Psoas muscle (tissue), 8 donors: Measurements from ENCODE around the gene PCSK7. TPM values are rescaled to one million over a fixed set of nuclear protein-coding genes. Genes with fewer than 3 reads are reported as not detected.

Experiments used
- ATAC-seq, 4 donors: fragments of 200-7000 bp; cut with Tn5 transposase; one replicate each; pipeline ENCODE4 v1.9.1; 2020; ENCODE audit warnings: moderate library complexity in 3 of 4, mild to moderate bottlenecking in 2 of 4
- DNase-seq, 2 donors: peaks; one replicate each; pipeline ENCODE4 v3.0.0-alpha.2; 2020
- H3K27ac ChIP-seq: fragments of 200-600 bp; one replicate; pipeline ENCODE4 v1.8.0; 2022
- H3K27me3 ChIP-seq, 3 donors: fragments of 200-600 bp in 1 of 3; one replicate each; pipeline versions ENCODE4 v1.6.1 to v1.8.0; 2013 to 2022; ENCODE audit warnings: low read length in 2 of 3, mild to moderate bottlenecking in 2 of 3, moderate library complexity in 1 of 3; ENCODE audit not compliant: insufficient read depth in 3 of 3
- H3K36me3 ChIP-seq, 2 donors: fragments of 200-600 bp in 1 of 2; one replicate each; pipeline versions ENCODE4 v1.6.1 to v1.8.0; 2013 to 2022; ENCODE audit warnings: low read depth in 1 of 2, mild to moderate bottlenecking in 1 of 2, moderate library complexity in 1 of 2; ENCODE audit not compliant: insufficient read depth in 1 of 2
- H3K4me1 ChIP-seq: fragments of 200-600 bp; one replicate; pipeline ENCODE4 v1.8.0; 2022
- H3K4me3 ChIP-seq: fragments of 200-600 bp; one replicate; pipeline ENCODE4 v1.8.0; 2022; ENCODE audit warnings: mild to moderate bottlenecking
- H3K9me3 ChIP-seq: fragments of 200-600 bp; one replicate; pipeline ENCODE4 v1.8.0; 2022
- CTCF ChIP-seq: fragments of 200-600 bp; IDR thresholded peaks from one replicate; pipeline ENCODE4 v1.8.0; 2022; ENCODE audit warnings: antibody characterized with exemption
- WGBS, 3 donors: extraction: QIAGEN DNeasy Blood & Tissue Kit; methylation state at CpG; one replicate each; pipeline versions ENCODE4 v1.1.6 to v1.1.7; 2013; 5-methylcytosine and 5-hydroxymethylcytosine counted together
- intact Hi-C, 2 donors: fragments of 100-400 bp; cut with DNase I; formaldehyde crosslinking; loops; one replicate each; pipeline versions ENCODE4 v1.11.0 to v1.14.2; 2022
- polyA plus RNA-seq, 3 donors: library from polyadenylated mRNA; stranded (reverse); fragments of 200-250 nt; gene quantifications; one replicate each; pipeline ENCODE4 v1.2.3, GENCODE V29; 2013
- total RNA-seq, 4 donors: library from RNA; stranded (reverse); fragmentation: NEBNext Ultra II Directional in 2 of 4; extraction: Animal tissue kit (Norgen Biotek cat#: 25700) in 2 of 4; gene quantifications; one replicate each; pipeline versions ENCODE4 v1.2.1 to v1.2.4, GENCODE V29; 2021 to 2023
- donor health status: healthy with polysubstance abuse.
- donor health status: DM: no; HTN: no; CAD: no; lungs with moderate emphysema.
- donor health status: Bipolar disorder and iron deficiency.
- donor health status: healthy.
- donor health status: DM: yes; HTN: yes; CAD: no.
- donor health status: DM: no; HTN: no; CAD: no.
- donor health status: DM: no; HTN: no; CAD: no.
- donor health status: DM: yes; HTN: yes; CAD: no.

The PCSK7 gene
- total and polyA plus RNA-seq, 7 donors: 9.9 to 23.6 (median 17.5) TPM

GRCh38 chr11:117194267-117194666 lies 37.6 kb downstream of the PCSK7 start:
- no peak for TF ChIP-seq CTCF
- 31 to 62% (median 32%) methylated on average over 5 of the region's 5 CpGs for WGBS, 3 donors
- ATAC-seq (peak; percentile 36 to 85 (median 54)), DNase-seq (peak in 1 of 2 donors; percentile 56)
- intact Hi-C loops: no loop called here
- no peak overlapping the region for H3K4me3 ChIP-seq
- H3K36me3 ChIP-seq: peaks cover 0 to 64% of the 10 kb centered on the region in 2 donors
- no peaks in the 10 kb centered on the region for H3K4me1 ChIP-seq
- no peaks in the 10 kb centered on the region for H3K27me3 ChIP-seq
- H3K27ac ChIP-seq: no peak overlapping the region
- no peaks in the 10 kb centered on the region for H3K9me3 ChIP-seq

GRCh38 chr11:117193130-117194020 lies 38.5 kb downstream of the PCSK7 start:
- 91 to 95% (median 94%) methylated on average over 14 to 15 of the region's 15 CpGs for WGBS, 3 donors
- DNase-seq (peak in 1 of 2 donors; percentile 27), ATAC-seq (no peak)
- H3K27ac ChIP-seq: no peak overlapping the region
- no peaks in the 10 kb centered on the region for H3K27me3 ChIP-seq
- H3K9me3 ChIP-seq: no peaks in the 10 kb centered on the region
- H3K4me3 ChIP-seq: no peak overlapping the region
- TF ChIP-seq CTCF: no peak
- peaks cover 0 to 73% of the 10 kb centered on the region in 2 donors for H3K36me3 ChIP-seq
- intact Hi-C loops: no loop called here
- no peaks in the 10 kb centered on the region for H3K4me1 ChIP-seq

- no peak for TF ChIP-seq CTCF
- Histone ChIP-seq H3K27me3 (no peaks in the 10 kb centered on the region), H3K4me3 (no peak overlapping the region), H3K36me3 (peaks cover 0 to 82% of the 10 kb centered on the region in 2 donors), H3K4me1 (no peaks in the 10 kb centered on the region), H3K27ac (no peak overlapping the region), H3K9me3 (no peaks in the 10 kb centered on the region)
- no peak for ATAC-seq
- intact Hi-C loops: no loop called here
- peak in 1 of 2 donors; percentile 44 for DNase-seq
- WGBS, 3 donors: 88 to 94% (median 92%) methylated on average over 13 to 17 of the region's 17 CpGs
These were observed 39.4 kb downstream of the PCSK7 start for GRCh38 chr11:117192401-117192875.

- ATAC-seq (no peak), DNase-seq (peak in 1 of 2 donors; percentile 28)
- Histone ChIP-seq H3K36me3 (peaks cover 0 to 85% of the 10 kb centered on the region in 2 donors), H3K4me1 (no peaks in the 10 kb centered on the region), H3K27ac (no peak overlapping the region), H3K4me3 (no peak overlapping the region), H3K9me3 (no peaks in the 10 kb centered on the region), H3K27me3 (no peaks in the 10 kb centered on the region)
- WGBS, 3 donors: 90 to 95% (median 92%) methylated on average over 26 of the region's 26 CpGs
- intact Hi-C loops: no loop called here
- TF ChIP-seq CTCF: no peak
These were observed 40.0 kb downstream of the PCSK7 start for GRCh38 chr11:117191680-117192400.
